ENCODE data around the gene HRAS.

DNA sequence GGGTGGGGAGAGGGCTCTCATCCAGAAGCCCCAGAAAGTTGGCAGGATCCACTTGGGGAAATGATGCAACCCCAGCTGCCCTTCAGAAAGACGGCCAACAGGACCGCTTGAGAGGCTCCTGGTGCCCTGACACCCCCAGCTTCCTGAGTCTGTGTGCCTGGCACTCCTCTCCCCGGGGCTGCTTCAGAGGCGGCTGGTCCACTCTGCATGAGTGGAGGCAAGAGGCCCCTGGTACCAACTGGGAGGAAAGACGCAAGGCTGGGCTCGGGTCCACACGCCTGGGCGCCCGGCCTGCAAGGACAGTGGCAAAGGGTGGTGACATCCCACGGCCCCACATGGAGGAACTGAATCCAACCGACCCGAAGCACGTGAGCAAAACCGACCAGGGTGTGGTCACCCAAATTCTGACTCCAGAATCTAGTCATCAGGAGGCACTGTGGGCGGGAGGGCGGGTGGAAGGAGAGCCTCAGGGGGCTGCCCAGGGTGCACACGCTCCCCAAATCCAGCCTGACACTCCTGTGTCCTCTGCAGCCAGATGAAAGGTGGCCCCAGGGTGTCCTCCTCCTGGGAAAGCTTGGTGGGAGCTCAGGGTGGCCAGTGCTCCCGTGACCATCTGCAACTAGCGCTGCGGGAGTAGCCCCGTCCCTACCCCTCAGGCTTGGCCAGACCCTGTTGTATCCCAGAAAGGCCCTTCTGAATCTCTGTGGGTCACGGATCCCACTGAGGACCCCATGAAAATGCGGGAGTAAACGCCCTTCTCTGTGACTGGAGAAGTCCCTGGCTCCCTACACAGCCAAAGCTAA, 32.0 kb downstream of the HRAS start:
- TF ChIP-seq POLR2A (IDR thresholded peaks at IDR 0.05) (no peak), POLR2AphosphoS5 (IDR thresholded peaks at IDR 0.05) (no peak), EP300 (IDR thresholded peaks at IDR 0.05) (no peak)
- TF ChIP-seq, protein P1, sequence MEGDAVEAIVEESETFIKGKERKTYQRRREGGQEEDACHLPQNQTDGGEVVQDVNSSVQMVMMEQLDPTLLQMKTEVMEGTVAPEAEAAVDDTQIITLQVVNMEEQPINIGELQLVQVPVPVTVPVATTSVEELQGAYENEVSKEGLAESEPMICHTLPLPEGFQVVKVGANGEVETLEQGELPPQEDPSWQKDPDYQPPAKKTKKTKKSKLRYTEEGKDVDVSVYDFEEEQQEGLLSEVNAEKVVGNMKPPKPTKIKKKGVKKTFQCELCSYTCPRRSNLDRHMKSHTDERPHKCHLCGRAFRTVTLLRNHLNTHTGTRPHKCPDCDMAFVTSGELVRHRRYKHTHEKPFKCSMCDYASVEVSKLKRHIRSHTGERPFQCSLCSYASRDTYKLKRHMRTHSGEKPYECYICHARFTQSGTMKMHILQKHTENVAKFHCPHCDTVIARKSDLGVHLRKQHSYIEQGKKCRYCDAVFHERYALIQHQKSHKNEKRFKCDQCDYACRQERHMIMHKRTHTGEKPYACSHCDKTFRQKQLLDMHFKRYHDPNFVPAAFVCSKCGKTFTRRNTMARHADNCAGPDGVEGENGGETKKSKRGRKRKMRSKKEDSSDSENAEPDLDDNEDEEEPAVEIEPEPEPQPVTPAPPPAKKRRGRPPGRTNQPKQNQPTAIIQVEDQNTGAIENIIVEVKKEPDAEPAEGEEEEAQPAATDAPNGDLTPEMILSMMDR (IDR thresholded peaks at IDR 0.05), result no peak

Measured in gastroesophageal sphincter (tissue), 3 donors.